ENCODE measurements around the gene TSEN54.
"Not testable (repeated sequence)": the region's sequence is repeated elsewhere in the genome, so short reads cannot be mapped to it uniquely, and the experiment has no call there.

Gene TSEN54

DNA sequence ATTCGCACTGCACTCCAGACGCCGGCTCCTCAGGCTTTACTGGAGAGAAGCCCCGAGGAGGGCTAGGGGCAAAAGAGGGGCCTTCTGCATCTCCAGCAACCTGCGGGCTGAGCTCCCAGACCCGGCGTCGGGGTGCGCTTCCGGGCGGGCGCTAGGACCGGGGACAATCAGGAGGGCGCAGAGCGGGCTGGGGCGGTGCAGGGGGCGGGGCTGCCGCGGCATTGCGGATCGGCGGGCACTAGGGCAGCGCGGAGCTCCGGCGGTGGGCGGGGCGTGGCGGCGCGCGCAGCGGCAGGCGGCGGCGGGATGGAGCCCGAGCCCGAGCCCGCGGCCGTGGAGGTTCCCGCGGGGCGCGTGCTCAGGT, at the start of gene TSEN54:
Gene TSEN54 (plus strand): TSS at position 274 of the 364 bp plus-strand sequence. CDS start 33 bp downstream, at position 307.
- DNase-seq (ENCODE audit: low spot score), result peak; percentile 84

DNA sequence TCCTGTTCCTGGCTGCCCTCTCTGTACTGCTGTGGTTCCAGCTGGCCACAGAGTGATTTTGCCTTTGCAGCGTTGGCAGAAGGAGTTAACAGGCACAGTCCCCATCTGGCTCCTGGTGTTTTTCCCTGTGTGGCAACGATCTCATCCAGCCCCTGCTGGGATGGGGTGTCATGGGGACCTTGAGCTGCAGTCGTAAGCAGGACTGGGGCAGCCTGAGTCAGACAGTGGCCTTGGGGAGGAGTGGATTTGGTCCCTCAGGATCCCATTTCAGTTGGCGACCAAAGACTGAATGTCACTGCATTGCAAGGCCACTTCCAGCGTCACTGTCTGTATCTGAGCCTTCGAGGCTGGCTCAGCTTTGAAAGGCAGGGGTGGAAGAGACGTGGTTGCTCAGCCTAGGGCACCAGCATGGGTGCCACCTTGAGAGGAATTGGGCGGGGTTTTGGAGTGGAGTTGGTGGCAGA, 48.0 kb upstream of the TSEN54 start:
- DNase-seq (ENCODE audit: low spot score), result peak; percentile 68

DNA sequence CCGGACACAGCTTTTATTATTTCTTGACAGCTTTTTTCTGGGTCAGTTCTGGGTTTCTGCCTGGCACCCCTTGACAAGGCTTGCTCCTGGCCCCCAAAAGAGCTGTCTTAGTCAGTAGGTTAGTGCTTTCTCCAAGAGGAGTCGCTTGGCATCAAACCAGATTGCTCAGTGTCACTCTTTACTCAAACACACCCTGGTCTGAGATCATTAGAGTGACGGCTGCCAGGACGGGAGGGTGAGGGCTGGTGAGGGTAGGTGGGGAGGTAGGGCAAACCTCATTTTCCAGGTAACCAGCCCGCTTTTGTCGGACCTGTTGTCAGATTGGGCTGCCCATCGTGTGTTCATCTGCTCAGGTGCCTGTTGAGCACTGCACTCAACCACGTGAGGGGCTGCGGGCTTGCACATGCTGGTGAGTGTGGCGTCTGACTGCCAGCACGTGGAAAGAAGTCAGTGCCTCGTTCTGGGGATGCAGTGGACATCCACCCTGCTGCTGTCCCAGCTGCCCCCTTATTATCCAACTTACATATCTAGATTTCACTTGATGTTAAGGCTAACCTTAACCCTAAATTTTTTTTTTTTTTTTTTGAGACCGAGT, 47.5 kb upstream of the TSEN54 start:
- no peak for DNase-seq (ENCODE audit: low spot score)

DNA sequence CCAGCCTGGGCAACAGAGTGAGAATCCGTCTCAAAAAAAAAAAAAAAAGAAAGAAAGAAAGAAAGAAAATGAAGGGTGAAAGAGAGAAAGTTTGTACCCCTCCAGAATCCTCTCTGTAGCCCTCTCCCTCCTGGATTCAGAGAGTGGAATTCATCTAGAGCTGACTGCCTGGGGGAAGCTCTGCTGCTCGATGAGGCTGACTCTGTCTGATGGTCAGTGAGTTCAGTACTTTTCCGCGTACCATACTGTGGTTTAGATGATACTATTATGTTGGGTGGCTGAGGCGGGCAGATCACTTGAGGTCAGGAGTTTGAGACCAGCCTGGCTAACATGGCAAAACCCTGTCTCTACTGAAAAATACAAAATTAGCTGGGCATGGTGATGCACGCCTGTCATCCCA, 45.1 kb upstream of the TSEN54 start:
- no peak for DNase-seq (ENCODE audit: low spot score)

DNA sequence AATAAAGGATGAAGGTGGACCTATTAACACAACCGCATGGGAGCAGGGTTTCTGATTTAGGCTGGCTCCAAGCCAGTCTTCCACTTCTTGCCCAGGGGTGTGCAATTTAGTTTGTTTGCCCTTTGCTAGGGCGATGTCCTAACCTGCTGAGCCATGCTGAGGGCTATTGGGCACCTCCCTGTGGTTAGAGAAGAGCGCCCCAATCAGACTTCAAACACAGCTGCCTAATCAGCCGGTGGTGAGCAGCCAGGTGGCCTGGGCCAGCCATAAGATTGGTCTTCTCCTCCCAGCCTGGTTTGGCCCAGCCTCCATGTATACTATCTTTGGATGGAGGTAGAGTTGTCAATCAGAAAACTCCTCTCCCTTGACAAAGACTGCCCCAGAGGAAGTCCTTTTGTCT, 44.2 kb upstream of the TSEN54 start:
- no peak for DNase-seq (ENCODE audit: low spot score)

DNA sequence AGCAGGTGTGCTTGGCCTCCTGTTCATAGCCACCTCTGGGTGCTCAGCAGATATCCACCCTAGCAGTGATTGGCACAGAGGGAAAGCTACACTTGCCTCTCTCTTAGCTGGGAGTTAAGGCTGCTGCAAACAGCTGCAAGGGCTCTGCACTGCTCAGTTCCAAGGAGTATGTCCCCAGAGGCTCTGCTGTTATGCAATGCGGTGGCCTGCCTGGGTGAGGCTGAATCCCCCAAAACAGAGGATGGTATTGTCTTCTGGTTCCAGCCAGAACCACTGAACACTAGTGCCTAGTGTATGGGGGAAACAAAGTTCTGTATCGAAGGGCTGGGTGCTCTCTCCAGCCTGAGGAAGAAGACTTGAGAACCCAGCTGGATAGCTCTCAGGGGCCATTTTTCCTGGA, 43.1 kb upstream of the TSEN54 start:
- DNase-seq (ENCODE audit: low spot score), result peak; percentile 90

DNA sequence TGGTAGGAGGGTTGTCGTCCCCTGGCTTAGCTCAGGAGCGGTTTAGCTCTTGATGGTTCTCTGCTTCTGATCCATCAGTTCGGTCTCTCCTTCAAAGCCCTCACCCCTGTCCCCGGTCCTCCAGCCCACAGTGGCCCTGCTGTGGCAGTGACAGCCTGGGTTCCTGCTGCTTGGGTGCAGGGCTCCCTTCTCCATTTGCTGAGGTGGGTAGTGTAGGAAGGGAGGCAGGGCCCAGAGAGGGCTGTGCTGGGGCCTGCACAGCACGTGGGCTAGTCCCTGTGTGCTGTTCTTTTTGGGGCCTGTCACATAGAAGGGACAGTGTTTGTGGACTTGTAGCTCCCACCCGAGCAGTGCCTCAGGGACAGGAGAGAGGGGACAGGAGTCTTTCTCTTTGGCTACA, 41.6 kb upstream of the TSEN54 start:
- DNase-seq (ENCODE audit: low spot score), result no peak

DNA sequence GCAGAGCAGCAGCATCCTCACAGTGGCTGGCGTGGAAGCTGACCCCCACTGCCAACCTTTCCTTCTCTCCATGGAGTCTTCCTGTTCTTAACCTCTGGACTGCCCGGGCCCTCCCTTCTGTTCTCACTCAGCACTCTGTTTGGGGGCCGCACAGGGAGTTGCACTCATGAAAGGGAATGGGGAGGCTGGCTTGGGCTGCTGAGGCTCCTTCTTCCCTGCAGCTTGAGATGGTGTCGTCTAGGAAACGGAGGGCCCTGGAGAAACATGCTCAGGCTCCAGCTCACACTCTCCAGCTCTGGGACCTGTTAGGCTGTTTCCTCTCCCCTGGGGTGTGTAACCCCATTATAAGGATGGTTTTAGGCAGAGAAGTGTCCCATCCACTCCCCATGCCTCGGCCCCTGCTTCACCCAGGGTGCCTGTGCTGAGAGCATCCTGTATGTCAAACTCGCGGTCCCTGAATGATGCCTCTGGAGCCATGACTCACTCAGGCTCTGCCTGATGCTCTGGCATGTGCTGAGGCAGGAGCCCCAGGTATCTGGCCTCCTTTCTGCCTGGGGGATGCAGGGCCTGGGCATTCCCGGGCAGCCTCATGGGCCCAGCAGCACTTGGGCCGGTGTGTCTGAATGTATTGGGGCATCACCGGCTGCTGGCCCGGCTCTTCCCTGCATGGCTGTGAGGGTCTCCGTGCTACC, 41.0 kb upstream of the TSEN54 start:
- no peak for DNase-seq (ENCODE audit: low spot score)

DNA sequence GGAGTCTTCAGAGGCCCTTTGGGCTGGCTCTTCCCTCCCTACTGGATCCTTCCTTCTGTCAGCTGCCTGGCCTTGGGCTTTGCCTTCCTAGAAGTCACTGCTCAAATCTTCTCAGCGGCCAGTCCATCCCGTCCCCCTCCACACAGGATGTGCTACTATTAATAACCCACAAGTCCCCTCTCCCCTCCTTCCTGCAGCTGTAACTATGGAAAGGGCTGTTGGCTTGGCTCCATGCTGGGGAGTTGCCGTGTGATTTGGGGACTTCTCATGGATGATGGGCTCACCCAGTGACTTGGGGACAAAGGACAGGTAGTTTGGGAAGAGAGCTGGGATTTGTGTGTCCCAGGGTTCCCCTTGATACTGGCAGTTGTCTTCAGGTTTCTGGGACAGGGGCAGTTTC, 40.5 kb upstream of the TSEN54 start:
- no peak for DNase-seq (ENCODE audit: low spot score)

DNA sequence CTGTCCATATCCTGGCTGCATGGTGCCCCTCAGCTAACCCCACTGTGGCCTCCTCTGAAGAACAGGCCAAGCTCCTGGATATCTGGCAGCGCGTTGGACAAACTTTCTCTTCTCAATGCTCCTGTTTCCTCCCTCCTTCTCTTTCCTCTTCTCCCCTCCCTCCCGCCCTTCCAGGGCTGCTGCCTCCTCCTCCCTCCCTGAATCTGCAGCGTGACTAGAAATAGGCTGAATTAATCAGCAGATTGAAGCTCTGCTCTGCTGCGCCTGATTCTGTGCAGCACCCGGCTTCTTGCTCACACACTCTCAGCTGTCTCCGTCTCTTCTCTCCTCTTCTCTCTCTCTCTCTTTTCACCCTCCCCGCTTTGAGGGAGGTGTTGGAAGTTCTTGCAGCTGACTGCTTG, 40.1 kb upstream of the TSEN54 start:
- DNase-seq (ENCODE audit: low spot score), result peak; percentile 88

DNA sequence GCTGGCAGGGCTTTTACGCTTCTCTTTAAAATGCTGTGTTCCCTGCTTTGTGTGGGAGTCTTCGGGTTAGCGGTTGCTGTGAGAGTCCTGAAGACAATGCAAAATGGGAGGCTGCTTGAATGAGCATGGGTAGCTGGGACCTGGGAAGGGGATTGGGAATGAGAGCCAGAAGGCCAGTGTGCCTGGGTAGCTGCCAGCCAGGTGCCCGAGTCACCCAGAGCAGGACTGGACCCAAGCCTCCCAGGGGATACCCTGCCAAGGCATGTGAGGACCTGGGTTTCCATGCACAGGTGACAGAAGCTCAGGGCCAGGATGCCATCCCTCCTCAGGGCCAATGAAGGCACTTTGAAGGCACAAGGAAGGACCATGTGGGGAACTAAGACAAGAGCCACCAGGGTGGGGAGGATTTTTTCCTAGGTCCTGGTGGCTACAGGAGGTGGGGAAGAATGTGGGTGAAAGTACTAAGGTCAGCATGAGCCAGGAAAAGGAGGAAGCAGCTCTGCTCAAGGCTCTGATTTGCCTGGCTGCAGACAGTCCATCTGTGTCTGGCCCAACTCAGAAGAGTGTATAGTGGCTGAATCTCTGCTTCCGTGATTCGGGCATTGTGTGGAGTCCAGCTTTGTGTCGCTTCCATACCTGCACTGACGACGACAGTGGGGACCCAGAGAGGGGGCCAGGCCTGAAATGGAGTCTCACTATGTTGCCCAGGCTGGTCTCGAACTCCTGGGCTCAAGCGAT, 39.4 kb upstream of the TSEN54 start:
- DNase-seq (ENCODE audit: low spot score), result peak; percentile 54

DNA sequence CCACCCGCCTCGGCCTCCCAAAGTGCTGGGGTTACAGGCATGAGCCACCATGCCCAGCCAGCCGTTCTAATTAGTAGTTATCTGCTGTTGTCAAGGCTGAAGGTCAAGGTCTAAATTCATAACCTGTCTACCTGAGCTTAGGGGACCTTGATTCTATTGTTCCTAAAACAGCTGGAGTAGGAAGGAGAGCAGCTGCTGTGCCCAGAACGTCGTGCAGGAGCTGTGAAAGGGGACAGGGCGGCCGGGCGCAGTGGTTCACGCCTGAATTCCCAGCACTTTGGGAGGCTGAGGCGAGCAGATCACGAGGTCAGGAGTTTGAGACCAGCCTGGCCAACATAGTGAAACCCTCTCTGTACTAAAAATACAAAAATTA, 38.9 kb upstream of the TSEN54 start:
- DNase-seq (ENCODE audit: low spot score), result not testable (repeated sequence)

DNA sequence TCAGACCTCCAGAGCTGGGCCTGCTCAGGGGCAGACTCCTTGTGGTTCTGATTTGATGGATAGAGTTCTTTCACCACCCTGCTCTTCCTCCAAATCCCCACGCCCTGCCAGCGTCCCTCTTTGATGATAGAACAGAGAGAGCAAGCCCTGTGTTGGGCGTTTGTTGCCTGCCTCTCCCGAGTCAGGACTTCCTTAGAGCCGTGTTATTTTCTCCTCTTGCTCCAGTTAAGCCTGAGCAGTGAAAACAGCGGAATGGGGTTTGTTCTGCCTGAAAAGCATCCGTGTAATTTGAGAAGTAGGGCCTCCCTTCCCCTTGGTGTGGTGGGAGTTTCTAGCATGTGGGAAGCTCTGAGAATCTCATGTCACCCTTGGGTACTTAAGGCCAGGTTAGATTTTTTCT, 37.8 kb upstream of the TSEN54 start:
- DNase-seq (ENCODE audit: low spot score), result no peak

DNA sequence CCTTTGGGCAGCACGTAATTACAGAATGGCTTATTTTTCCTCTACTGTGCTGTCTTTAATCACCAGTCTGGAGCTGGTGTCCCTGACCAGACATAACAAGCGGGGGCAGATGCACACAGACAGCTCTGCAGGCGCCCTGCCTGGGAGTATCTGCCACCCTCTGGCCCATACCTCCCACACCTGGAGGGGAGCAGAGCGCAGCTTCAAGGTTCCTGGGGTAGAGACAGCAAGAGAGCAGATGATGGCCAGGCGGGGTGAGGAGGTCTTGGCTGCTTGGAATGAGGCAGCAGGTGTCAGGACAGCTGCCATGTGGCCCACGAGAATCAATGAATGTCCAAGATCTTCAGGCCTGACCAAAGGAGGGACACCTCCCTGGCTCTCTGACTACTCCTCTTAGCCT, 36.0 kb upstream of the TSEN54 start:
- DNase-seq (ENCODE audit: low spot score), result no peak

DNA sequence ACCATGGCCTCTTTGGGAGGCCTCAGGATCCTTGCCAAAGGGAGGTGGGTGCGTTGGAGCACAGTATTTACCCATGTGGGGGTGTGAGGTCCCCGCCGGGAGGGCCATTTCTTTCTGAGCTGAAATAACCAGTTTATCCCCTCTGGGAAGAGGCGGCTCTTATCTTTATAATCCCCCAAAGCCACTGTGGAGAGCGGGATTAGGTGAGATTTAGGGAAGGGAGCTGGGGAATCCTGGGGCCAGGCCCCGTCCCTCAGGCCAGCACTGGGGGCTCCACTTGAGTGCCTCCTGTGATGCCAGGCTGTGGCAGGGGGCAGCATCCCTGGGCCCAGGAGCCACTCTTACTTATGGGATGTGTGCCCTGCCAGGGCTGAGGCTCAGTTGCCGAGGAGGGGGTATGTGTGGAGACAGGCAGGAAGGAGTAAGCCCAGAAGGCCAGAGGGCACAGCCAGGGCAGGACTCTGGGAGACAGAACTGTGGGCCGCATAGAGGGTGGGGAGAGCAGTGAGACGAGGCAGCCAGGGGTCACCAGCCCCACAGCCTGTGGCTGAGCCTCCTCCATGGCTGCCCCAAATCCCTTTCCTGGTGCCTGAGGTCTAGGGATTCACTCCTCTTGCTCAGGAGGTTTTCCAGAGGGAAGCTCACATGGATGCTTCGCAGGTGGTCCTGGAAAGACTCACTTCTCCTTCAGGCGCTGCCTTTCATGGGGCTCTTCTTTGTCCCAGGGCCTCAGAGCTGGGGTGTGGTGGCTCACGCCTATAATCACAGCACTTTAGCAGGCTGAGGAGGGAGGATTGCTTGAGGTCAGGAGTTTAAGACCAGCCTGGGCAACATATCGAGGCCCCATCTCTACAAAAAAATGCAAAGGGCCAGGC, 34.9 kb upstream of the TSEN54 start:
- no peak for DNase-seq (ENCODE audit: low spot score)

DNA sequence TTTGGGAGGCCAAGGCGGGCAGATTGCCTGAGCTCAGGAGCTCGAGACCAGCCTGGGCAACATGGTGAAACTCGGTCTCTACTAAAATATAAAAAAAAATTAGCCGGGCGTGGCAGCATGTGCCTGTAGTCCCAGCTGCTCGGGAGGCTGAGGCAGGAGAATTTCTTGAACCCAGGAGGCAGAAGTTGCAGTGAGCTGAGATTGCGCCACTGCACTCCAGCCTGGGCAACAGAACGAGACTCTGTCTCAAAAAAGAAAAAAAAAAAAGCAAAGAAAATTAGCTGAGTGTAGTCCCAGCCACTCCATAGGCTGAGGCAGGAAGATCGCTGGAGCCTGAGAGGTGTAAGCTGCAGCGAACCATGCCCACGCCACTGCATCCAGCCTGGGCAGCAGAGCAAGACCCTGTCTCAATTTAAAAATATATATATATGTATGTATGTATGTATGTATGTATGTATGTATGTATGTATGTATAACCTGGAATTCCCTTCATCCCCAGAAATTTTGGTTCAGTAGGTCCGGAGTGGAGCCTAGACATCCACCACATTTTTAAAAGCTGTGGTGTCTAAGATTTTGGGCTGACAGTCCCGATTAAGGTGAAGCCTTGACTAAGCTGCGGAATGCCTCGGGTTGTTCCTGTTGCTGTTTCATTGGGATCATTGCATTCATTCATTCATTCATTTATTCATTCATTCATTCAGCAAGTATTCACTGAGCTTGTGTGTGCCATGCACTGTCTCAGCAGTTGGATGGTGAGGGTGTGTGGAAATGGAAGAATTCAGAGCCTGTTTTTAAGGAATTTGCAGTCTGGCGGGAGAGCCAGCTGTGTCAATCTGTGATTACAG, 34.0 kb upstream of the TSEN54 start:
- no peak for DNase-seq (ENCODE audit: low spot score)

DNA sequence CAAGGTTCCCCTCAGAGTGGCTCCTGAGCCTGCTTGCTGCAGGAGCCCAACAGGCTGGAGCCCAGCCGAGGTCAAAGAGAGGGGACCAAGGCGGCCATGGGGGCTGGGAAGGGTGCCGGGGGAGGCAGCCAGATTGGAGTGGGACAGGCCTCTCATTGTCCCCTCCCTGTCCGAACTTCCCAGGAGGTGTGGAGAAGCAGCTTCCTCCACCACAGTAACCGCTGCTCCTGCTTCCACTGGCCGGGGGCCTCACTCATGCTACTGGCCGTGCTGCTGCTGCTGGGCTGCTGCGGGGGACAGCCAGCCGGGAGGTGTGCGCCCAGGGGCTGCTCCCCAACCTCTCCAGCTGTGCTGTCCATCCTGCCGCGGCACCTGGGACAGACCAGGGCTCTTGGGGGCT, 30.6 kb upstream of the TSEN54 start:
- DNase-seq (ENCODE audit: low spot score), result no peak

DNA sequence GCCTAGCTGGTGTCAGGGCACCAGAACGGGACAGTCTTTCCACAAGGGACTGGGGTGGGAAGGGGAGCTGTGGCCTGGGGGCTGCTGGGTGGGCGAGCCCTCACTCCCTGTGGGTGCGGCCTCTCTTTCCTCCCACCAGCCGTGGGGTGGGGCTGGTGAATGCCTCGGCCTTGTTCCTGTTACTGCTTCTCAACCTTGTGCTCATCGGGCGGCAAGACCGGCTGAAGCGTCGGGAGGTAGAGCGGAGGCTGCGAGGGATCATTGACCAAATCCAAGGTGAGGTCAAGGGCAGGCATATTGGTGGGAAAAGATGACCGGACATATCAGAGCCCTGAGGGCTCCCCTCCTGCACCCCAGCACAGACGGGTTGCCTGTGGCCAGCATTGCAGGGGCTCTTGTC, 30.2 kb upstream of the TSEN54 start:
- no peak for DNase-seq (ENCODE audit: low spot score)

DNA sequence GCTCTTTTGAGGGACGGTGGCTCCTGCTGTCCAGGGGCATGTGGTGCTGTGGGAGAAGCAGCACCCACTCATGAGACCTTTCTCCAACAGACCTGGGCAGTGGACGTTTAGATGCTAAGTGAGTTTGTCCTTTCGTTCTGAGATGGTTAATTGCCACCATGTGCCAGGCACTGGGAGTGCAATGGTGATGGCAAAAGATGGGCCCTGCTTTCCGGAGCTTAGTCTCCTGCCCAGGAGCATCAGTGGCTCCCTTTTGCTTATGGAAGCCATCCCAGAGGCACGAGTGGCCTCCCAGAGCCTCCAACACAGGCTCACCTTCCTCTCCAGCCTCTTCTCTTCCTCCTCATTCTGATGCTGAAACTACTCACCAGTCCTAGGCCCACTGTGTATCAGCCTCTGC, 29.4 kb upstream of the TSEN54 start:
- DNase-seq (ENCODE audit: low spot score), result no peak

DNA sequence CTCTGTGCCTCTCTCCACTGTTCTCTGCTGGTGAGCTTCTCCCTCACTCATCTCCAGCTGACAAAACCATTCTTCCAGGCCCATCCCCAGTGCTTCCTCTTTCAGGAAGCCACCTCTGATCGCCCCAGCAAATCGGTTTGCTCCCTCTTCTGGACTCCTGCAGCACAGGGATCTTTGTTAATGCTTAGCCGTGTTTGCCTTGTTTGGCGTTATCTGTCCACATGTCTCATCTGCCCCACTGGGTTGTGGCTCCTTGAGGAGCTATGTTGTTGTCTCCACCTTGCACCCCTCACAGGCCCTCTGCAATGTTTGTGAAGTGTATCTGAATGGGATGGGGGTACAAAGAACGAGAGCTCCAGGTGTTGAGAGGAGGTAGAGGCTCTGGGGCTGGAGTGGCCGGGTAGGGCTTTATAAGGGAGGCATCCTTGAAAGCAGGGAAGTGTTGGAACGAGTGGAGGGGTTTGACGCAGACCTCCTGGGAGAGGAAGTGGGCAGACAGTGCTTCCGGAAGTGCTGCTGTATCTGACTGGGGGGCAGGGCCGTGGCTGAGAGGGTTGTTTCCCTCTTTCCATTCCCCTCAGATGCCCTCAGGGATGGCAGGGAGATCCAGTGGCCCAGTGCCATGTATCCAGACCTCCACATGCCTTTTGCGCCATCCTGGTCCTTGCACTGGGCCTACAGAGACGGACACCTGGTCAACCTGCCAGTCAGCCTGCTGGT, 28.8 kb upstream of the TSEN54 start:
- DNase-seq (ENCODE audit: low spot score), result peak; percentile 48
